Measurements from ENCODE around the gene PTPRG.

PTPRG gene

GRCh38 chr3:61667814-61668213 is 106.4 kb downstream of the PTPRG start:
- in situ Hi-C loops (cut with MboI; ENCODE audit: low pct_unique_long_range_greater_than_20kb, low sequenced_read_pairs) = no loop called here
- DNase-seq = no peak

- in situ Hi-C loops (cut with MboI; ENCODE audit: low pct_unique_long_range_greater_than_20kb, low sequenced_read_pairs) = no loop called here
- DNase-seq = no peak
Measured at GRCh38 chr3:61668317-61668864, 107.0 kb downstream of the PTPRG start.

DNA sequence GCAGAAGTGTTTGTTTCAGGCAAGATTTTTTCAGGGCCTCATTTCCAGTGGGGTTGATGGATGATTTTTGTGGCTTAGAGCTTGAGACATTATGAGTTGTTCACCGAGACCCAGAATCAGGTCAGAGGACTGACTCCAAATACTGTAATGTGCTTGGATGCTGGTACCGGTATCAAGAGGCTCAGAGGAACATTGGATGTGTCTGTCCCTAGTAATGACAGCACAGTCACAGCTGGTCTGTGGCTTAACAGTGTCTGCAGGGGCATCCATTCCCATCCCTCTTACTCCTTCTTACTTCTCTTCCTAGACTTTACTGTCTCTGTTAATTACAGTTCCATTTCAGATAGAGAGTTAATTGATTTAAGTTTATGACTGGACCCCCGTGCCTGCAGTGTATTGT is 107.8 kb downstream of the PTPRG start:
- DNase-seq = no peak
- in situ Hi-C loops (cut with MboI; ENCODE audit: low pct_unique_long_range_greater_than_20kb, low sequenced_read_pairs) = no loop called here

DNA sequence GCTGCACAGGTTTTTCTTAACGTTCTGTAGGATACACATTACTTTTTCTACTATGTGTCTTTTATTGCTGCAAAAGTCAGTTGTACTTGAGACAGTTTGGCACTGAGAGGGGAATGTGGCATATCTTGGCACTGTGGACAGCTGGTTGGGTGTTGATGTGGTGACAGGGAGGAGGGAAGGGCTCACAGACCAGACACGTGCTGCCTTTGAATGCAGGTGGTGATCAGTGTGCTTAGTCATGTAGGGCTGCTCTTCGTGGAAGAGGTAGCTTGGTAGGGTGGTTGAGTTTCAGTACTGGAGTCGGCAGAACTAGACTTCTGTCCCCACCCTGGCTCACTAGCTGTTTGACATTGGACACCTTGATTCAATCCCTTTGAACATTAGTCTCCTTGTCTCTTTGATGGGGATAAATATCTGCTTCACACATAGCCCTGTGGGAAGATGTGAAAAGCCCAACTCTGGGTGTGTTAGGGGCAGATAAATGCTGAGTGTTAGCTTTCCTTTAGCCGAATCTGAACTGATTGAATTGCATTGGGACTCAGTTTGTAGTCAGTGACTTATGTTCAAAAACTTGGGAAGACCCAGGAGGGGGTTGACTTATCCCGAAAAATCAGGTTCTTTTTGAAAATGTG is 108.4 kb downstream of the PTPRG start:
- in situ Hi-C loops (cut with MboI; ENCODE audit: low pct_unique_long_range_greater_than_20kb, low sequenced_read_pairs) = no loop called here
- DNase-seq = no peak

DNA sequence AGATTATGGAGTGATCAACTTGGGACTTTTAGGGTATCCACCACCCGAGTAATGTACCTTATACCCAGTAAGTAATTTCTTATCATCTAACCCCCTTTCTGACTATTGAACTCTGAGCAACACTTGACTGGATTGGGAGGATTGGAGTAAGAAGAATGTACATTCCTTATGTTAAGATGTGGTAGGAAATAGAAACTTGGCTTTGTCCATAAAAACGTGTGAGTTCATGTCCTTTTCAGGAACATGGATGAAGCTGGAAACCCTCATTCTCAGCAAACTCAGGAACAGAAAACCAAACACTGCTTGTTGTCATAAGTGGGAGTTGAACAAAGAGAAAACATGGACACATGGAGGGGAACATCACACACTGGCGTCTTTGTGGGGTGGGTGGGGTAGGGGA is 112.3 kb downstream of the PTPRG start:
- DNase-seq = no peak
- in situ Hi-C loops (cut with MboI; ENCODE audit: low pct_unique_long_range_greater_than_20kb, low sequenced_read_pairs) = no loop called here

GRCh38 chr3:61674596-61674995 is 113.2 kb downstream of the PTPRG start:
- in situ Hi-C loops (cut with MboI; ENCODE audit: low pct_unique_long_range_greater_than_20kb, low sequenced_read_pairs) = no loop called here
- no peak for DNase-seq

- in situ Hi-C loops (cut with MboI; ENCODE audit: low pct_unique_long_range_greater_than_20kb, low sequenced_read_pairs) = no loop called here
- no peak for DNase-seq
Measured at GRCh38 chr3:61679026-61679425, 117.7 kb downstream of the PTPRG start.

GRCh38 chr3:61680617-61681016 is 119.2 kb downstream of the PTPRG start:
- in situ Hi-C loops (cut with MboI; ENCODE audit: low pct_unique_long_range_greater_than_20kb, low sequenced_read_pairs) = no loop called here
- no peak for DNase-seq

- no peak for DNase-seq
- in situ Hi-C loops (cut with MboI; ENCODE audit: low pct_unique_long_range_greater_than_20kb, low sequenced_read_pairs) = no loop called here
Measured at GRCh38 chr3:61681636-61682035, 120.3 kb downstream of the PTPRG start.

GRCh38 chr3:61682671-61683548 is 121.5 kb downstream of the PTPRG start:
- no peak for DNase-seq
- in situ Hi-C loops (cut with MboI; ENCODE audit: low pct_unique_long_range_greater_than_20kb, low sequenced_read_pairs) = no loop called here

- no peak for DNase-seq
- in situ Hi-C loops (cut with MboI; ENCODE audit: low pct_unique_long_range_greater_than_20kb, low sequenced_read_pairs) = no loop called here
Measured at GRCh38 chr3:61683549-61684236, 122.3 kb downstream of the PTPRG start.

DNA sequence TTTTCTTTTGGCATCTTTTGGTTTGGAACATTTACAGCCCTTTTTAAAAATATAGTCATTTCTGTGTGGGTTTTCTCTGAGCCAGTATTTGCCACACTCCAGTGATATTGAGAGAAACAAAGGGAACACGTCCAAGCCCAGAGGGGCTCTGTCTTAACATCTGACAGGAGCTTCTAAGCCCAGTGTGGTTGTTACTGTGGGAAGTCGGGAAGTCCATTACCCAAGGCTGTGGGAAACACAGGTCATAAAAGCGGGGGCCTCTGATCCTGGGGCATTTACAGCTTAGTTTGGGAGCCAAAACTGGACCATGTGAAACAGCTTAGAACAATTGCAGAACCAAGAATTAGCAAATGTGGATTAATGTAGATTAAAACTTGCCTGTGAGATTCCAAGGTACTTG is 123.0 kb downstream of the PTPRG start:
- in situ Hi-C loops (cut with MboI; ENCODE audit: low pct_unique_long_range_greater_than_20kb, low sequenced_read_pairs) = no loop called here
- no peak for DNase-seq

- in situ Hi-C loops (cut with MboI; ENCODE audit: low pct_unique_long_range_greater_than_20kb, low sequenced_read_pairs) = no loop called here
- DNase-seq = no peak
Measured at GRCh38 chr3:61685755-61686154, 124.4 kb downstream of the PTPRG start.

GRCh38 chr3:61686228-61686648 is 124.9 kb downstream of the PTPRG start:
- DNase-seq = no peak
- in situ Hi-C loops (cut with MboI; ENCODE audit: low pct_unique_long_range_greater_than_20kb, low sequenced_read_pairs) = no loop called here

DNA sequence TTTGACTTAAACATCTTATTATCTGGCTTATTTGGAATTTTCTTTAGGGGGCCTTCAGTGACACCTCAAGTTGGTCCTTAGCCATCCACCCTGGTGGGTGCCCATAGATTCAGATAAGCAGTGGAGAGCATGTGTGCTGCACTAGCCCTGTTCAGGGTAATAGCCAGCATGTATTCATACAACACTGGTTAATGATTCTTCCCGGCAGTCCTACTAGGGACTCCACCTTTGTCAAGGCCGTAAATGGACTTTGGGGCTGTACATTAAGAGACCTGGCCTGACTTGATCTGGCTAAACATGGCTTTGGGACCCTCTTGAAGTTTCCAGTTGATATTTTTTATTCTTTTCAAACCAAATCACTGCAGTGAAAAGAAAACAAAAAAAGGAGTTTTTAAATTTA is 125.8 kb downstream of the PTPRG start:
- in situ Hi-C loops (cut with MboI; ENCODE audit: low pct_unique_long_range_greater_than_20kb, low sequenced_read_pairs) = no loop called here
- no peak for DNase-seq

DNA sequence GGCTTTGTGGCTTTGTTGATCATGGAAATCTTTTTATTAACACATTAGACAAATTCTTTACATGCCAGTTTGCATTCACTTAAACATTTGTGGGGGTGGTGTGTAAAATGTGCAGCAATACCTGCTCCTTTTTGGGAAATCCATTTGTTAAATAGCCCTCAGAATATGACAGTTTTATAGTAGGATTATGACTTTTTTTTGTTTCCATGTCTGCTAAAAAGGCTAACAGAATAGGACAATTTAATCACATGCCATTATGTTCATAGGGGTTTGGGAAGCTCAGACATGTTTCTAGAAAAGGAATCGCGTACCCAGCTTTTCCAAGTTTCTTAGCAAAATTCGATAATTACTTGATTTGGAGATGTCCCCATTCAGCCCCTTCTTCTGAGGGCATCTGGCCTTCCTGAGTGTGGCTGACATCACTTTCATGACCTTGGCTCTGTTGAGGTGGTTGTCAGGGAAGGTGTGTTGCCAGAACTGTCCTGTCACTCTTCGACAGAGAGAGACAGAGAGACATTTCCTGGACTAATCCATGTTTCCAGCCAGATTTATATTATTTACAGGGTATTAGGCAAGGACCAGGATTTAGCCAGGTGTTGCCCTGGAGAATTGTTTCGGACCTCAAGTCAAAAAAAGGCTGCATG is 126.4 kb downstream of the PTPRG start:
- in situ Hi-C loops (cut with MboI; ENCODE audit: low pct_unique_long_range_greater_than_20kb, low sequenced_read_pairs) = no loop called here
- no peak for DNase-seq

DNA sequence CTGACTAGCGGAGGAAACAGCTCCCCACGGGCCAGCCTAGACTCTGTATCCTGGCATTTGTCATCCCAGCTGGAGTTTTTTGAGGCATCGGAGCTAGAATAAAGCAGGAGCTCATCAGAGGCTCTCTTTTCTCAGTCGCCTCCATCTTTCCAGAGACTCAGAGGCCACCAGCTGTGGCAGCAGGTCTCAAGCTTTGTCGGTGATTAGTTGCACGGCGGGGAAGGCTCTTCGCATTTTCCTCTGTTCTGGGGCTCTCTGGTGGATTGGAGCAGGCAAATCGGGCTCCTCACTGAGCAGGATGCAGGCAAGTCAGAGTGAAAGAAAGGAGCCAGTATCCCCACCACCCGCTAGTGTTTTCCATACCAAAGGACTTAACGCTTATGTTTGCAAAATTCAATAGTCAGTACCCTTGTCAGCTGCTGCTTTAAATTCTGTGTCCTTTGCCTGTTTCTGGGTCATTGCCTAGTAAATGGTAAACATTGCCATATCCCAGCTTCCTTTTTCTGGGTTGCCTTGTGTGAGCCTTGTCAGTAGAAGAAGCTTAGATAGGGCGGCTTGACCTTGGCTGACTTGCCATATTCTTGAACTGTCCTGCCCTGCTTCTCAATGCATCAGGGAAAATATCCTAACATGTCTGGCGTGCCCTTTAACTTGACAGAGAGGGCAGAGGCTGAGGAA is 127.1 kb downstream of the PTPRG start:
- in situ Hi-C loops (cut with MboI; ENCODE audit: low pct_unique_long_range_greater_than_20kb, low sequenced_read_pairs) = no loop called here
- no peak for DNase-seq

DNA sequence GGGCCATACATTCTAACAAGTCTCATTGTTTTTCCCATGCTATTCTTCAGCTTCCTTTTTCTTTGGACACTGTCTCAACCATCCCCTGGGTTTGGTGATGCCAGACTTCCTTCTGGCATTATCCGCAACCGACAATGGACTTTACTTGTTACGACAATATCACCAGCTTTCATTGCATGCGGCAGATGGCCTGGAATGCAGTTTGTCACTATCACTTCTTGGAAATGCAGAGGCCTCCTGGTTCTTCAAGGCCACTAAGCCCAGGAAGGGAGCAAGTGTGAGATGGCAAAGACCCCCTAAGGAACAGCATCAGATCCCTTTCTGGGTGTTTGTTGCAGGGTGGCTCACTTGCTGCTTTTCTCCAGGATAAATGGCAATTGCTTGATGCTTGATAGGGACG is 128.6 kb downstream of the PTPRG start:
- in situ Hi-C loops (cut with MboI; ENCODE audit: low pct_unique_long_range_greater_than_20kb, low sequenced_read_pairs) = no loop called here
- DNase-seq = no peak

DNA sequence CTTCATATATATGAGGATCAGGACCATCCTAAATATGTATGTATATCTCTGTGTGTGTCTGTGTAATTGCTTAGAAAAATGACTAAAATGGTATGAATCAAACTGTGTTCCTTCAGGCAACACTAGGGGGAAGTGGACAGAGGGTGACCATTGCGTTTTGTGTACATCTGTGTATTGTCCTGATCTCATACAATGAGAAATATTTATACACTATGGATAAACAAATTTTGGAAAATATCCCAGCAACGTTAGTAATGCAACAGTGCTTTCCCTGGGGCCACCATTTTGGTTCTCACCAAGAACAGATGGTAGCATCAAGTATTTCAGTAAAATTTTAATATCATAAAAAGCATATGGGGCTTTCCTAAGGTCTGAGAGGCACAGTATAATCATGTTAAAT is 130.1 kb downstream of the PTPRG start:
- in situ Hi-C loops (cut with MboI; ENCODE audit: low pct_unique_long_range_greater_than_20kb, low sequenced_read_pairs) = no loop called here
- DNase-seq = no peak
